ENCODE results near the gene CTSW.

Gene CTSW

GRCh38 chr11:65906602-65907001, 27.0 kb downstream of the CTSW start:
- peak; percentile 89 for DNase-seq

GRCh38 chr11:65907878-65908277, 28.2 kb downstream of the CTSW start:
- no peak for DNase-seq

GRCh38 chr11:65911682-65912568, 32.3 kb downstream of the CTSW start:
- DNase-seq, result peak; percentile 61

GRCh38 chr11:65912845-65913244, 33.2 kb downstream of the CTSW start:
- DNase-seq, result no peak

GRCh38 chr11:65915101-65915820, 35.6 kb downstream of the CTSW start:
- DNase-seq, result no peak

DNA sequence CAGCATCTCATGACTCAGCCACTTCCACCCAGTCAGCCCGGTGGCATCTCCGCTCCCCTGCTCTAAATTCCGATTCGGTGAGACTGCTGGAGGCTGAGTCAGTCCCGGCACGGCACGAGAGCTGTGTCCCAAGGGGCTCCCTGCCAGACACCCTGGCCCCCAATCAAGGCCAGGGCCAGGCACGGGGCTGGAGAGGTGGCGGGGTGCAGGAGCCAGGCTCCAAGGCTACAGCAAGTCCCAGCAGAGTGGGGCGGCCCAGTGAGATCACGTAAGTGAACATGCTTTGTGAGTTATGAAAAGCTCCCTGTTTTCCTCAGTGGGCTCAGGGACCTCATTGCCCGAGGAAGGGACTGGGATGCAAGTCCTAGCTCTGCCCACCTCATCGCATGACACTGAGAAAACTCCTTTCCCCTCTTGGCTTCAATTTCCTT, 36.2 kb downstream of the CTSW start:
- peak; percentile 73 for DNase-seq

DNA sequence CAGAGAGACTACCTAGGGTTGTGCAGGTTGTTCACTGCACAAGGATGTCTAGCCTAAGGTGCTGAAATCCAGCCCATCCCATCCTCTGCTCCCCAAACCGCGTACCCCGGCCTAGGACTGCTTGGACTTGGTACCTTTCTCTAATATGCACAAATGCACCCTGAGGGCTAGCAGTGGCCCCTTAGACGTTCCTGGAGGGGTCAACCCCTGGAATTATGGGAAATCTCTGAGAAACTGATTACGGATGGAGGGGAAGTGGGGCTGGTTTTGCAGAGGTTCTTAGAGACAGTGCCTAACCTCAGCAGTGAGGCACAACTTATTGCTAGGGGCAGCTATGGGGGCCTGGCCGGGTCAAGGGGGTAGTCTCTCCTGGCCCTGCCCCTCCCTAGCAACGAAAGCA, 36.8 kb downstream of the CTSW start:
- DNase-seq, result no peak

GRCh38 chr11:65917077-65917433, 37.4 kb downstream of the CTSW start:
- no peak for DNase-seq

- no peak for DNase-seq
Measured at GRCh38 chr11:65917434-65918210, 38.0 kb downstream of the CTSW start.

DNA sequence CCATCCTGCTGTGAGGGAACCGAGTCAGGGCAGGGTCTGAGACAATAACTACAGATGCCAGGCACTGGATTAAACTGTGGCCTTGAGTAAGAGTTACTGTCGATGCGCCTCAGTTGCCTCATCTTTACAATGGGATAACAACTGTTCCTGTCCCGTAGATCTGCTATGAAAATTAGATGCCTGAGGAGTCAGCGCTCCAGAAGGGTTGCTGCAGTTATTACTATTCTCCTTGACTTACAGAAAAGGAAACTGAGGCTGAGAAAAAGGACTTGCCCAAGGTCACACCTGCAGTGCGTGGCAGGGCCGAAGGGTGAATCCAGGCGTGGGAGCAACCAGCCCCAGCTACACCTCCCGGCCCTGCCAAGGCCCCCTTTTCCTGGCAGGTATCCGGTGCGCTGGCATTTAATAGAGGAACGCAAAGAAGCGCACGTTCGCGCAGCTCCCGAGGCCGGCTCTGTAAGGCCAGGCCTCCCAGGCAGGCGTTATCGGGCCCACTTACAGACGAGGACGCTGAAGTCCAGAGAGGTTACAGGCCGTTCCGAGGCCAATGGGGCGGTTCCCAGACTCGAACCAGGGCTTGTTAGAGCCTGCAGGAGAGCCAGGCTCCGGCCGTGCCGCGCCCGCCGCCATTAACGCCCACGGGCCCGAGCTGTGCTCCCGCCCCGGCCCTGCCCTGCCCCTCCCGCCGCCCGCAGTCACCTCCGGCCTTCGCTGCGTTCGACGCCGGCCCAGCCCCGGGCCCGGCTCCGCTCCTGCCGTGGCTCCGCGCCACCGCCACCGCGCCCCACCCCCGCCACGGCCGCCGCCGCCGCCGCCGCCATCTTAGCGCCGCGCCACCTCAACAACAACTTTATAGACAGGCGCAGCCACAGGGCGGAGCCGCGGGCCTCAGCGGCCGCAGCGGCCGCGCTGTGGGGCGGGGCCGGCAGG, 38.8 kb downstream of the CTSW start, which contains the start of gene C11orf68:
Gene C11orf68 (minus strand): TSS at position 852 of the 930 bp plus-strand sequence. CDS start 31 bp downstream, at position 821.
- peak; percentile 68 for DNase-seq

- DNase-seq, result peak; percentile 100
Measured at GRCh38 chr11:65919141-65919572, 39.5 kb downstream of the CTSW start, which contains the start of gene DRAP1. Gene DRAP1, plus strand, starts transcription at chr11:65919426. Its CDS starts 76 bp downstream, at chr11:65919502.

- DNase-seq, result peak; percentile 71
Measured at GRCh38 chr11:65919573-65920371, 40.1 kb downstream of the CTSW start.

DNA sequence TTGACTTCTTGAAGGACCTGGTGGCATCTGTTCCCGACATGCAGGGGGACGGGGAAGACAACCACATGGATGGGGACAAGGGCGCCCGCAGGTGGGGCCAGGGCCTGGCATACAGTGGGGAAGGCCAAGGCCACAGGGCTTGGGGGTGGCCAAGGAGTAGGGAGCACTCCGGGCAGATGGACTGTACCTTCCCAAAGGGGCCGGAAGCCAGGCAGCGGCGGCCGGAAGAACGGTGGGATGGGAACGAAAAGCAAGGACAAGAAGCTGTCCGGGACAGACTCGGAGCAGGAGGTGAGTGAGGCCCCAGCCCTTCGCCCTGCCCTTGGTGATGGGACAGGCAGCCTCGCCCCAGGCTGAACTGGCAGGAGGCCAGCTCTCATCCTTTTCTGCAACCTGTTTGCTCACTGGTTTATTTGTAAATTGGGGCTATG, 40.8 kb downstream of the CTSW start:
- no peak for DNase-seq

DNA sequence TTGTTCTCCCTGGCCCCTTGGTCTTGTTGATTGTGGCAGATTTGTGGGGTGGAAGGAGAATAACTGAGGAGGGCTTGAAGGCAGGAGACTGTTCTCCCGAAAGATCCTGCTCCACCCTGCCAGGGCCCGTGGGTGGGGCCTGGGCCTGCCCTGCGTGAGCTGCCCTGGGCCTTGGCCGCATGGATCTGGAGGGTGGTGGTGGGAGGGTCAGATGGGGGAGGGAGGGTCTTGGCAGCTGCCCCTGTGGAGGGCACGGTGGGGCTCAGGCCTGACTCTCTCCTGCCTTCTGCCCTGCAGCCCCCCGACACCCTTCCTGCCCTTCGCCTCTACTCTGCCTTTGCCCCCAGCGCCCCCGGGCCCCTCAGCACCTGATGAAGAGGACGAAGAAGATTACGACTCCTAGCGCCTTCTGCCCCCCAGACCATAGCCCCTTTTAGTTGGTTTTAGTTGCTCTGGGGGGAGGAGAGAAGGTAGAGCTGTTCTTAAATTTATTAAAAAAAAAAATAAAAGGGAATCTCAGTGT, 41.5 kb downstream of the CTSW start:
- no peak for DNase-seq

DNA sequence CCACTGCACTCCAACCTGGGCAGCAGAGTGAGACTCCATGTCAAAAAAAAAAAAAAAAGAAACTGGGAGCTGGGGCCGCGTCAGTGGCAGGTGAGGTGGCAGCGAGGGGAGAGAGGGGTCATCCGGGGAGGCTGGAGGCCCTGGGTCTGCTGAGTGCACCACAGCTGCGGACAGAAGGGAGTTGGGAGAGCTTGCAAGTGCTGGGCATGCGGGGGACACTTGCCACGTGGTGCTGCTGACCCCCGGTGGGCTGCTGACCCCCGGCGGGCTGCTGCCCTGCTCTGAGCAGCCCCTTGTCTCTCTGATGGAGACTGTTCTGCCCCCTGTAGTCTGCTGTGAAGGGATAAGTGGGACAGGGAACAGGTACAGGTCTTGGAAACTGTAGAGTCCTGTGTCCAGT, 42.2 kb downstream of the CTSW start:
- DNase-seq, result no peak

GRCh38 chr11:65922565-65922964, 42.9 kb downstream of the CTSW start:
- no peak for DNase-seq

DNA sequence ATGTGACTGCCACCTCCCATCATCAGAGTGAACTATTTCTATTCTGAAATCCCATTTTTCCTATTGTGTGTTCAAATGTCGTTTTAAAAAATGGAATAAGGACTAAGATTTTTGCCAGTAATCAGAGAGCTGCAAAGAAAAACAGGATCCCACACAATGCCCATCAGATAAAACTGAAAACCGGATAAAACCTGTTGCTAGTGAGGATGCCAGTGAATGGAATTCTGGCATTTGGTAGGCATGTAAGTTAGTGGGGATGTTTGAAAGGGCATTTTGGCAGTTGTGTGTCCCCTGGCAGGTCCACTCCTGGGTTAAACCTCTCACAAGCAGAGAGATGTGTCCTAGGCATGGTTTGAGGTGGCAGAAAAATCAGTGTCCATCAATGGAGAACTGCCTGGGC, 45.8 kb downstream of the CTSW start:
- no peak for DNase-seq

GRCh38 chr11:65927904-65928397, 48.3 kb downstream of the CTSW start:
- peak; percentile 98 for DNase-seq

GRCh38 chr11:65928667-65929066, 49.0 kb downstream of the CTSW start:
- DNase-seq, result peak; percentile 78

DNA sequence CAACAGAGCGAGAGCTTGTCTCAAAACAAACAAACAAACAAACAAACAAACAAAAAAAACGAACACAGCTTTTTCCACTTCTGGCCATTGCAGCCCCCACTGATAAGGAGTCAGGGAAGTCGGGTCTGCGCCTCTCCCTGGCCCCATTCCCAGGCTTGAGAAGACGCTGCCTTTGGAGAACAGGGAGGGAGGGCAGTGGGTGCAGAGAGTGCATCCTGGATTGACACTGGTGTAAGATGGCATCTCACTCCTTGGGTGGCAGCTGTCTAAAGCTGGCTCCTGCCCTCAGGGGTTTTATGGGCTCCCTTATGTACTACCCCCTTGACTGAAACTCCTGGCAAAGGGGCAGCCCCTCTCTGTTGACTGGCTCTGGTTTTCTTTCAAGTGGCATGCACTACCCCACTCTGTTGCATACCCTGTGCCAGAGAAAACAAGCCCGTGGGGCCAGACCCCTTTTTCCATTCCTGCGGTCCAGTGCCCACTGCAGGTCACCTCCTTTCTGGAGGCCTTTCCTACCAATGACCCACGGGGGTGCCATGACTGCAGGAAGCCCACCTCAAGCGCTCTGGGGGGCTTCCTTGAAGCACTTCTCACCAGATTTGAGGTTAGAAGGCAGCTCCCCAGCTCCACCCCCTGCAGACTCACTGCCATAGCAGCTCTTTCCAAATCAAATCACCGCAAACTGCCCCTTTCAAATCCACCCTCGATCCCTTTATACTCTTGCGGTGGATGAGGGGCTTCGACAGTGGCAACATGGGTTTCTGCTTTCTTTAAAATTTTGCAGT, 52.3 kb downstream of the CTSW start:
- DNase-seq, result peak; percentile 38
